Mesothelial cell of epicardium (in vitro differentiated cells): ENCODE data around the gene RBM18. TPM values are rescaled to one million over a fixed set of nuclear protein-coding genes. Genes with fewer than 3 reads are reported as not detected.

Experiments
- DNase-seq, 2 experiments: peaks; one replicate each; pipeline ENCODE4 v3.0.0; 2021; ENCODE audit warnings: low spot score in 2 of 2; ENCODE audit not compliant: unreplicated experiment in 2 of 2
- H3K27ac Mint-ChIP-seq: 2 replicates; pipeline ENCODE4 v1.8.0; 2021; ENCODE audit warnings: mixed read lengths
- H3K27me3 Mint-ChIP-seq: 2 replicates; pipeline ENCODE4 v1.8.0; 2021; ENCODE audit warnings: low read depth, mixed read lengths
- H3K36me3 Mint-ChIP-seq: 2 replicates; pipeline ENCODE4 v1.8.0; 2021; ENCODE audit warnings: mixed read lengths
- H3K4me1 Mint-ChIP-seq: 2 replicates; pipeline ENCODE4 v1.8.0; 2021; ENCODE audit warnings: mixed read lengths
- H3K4me3 Mint-ChIP-seq: 2 replicates; pipeline ENCODE4 v1.8.0; 2021; ENCODE audit warnings: mild to moderate bottlenecking, moderate library complexity, mixed read lengths
- H3K9me3 Mint-ChIP-seq: 2 replicates; pipeline ENCODE4 v1.8.0; 2021; ENCODE audit warnings: mixed read lengths
- CTCF ChIP-seq: fragments of 200-600 bp; sonication (generic); IDR thresholded peaks from one replicate; pipeline ENCODE4 v1.5.0; 2021; ENCODE audit warnings: antibody characterized with exemption; ENCODE audit not compliant: unreplicated experiment
- total RNA-seq: library from RNA; stranded (reverse); gene quantifications from 3 replicates; pipeline ENCODE4 v1.2.1, GENCODE V29; 2021

Gene RBM18
- total RNA-seq, 1 donor from 2014 or later: 22.1 TPM

DNA sequence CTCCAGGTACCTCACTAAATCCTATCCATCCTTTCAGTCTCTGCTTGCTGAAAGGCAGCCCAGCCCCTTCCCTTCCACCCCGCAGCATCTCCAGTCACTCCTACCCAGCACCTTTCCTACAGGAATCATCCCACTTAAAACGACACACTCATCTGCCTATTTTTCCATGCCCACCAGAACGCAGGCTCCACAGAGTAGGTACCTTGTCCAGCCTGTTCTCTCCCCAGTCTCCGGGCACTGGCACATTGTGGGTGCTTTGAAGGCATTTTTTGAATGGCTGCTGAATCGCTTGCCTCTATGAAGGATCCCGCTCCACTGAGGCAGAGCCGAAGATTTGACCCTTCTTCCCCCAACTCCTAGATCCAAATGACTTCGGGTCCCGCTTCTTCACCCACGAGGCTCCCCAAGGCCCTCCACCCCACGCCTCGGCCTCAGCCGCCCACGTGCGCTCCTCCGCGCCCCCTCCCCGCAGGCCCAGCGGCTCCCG, 51.5 kb downstream of the RBM18 start:
- TF ChIP-seq CTCF: no peak
- Mint-ChIP-seq H3K36me3 (no peaks in the 10 kb centered on the region), H3K4me1 (peaks cover 8% of the 10 kb centered on the region), H3K4me3 (peak overlapping the region; percentile 14), H3K27me3 (peaks cover 97% of the 10 kb centered on the region), H3K27ac (no peak overlapping the region), H3K9me3 (no peaks in the 10 kb centered on the region)
- DNase-seq: no peak

DNA sequence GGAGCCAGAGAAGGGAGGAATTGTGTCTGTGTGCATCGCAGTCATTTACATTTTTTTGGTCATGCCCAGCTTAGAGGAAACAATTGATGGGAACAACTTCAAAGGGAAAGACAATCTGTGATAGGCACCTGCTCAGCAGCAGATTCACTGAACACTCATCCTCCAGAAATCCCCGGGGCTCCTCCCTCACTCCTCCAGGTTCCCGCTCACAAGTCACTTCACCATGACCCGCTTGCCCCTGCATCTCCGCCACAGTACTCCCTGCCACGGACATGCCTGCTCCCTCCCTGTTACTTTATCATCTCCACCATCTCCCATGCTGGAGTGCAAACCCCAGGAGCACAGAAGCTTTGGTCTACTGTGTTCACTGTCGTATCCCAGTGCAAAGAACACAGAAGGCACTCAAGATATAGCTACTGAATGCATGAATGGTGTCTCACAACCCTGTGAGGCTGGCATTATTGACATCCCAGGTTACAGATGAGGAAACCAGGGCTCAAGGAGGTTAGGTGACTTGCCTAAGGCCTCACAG, 52.1 kb downstream of the RBM18 start:
- no peak overlapping the region for H3K27ac Mint-ChIP-seq
- H3K36me3 Mint-ChIP-seq: no peaks in the 10 kb centered on the region
- no peak for TF ChIP-seq CTCF
- no peak for DNase-seq
- H3K9me3 Mint-ChIP-seq: no peaks in the 10 kb centered on the region
- peaks cover 8% of the 10 kb centered on the region for H3K4me1 Mint-ChIP-seq
- no peak overlapping the region for H3K4me3 Mint-ChIP-seq
- H3K27me3 Mint-ChIP-seq: peaks cover 97% of the 10 kb centered on the region

DNA sequence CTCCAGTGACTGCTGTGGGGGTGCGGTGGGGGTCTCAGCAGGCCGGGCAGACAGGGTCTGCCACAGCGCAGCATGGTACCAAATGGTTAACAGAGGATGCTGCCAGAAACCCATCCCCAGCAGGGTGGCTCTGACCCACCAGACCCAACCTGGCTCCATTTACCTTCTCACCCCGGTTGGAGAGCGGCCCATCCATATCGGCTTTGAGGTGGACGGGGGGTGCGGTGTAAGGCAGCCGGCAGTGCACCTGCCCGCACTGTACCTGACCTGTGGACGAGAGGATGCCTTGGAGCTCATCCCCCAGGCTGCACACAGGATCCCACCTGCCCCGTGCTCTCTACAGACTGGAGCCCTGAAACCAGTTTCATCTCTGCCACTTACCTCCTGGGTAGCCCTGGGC, 55.2 kb downstream of the RBM18 start:
- Mint-ChIP-seq H3K9me3 (no peaks in the 10 kb centered on the region), H3K4me1 (peaks cover 7% of the 10 kb centered on the region), H3K27ac (no peak overlapping the region), H3K4me3 (no peak overlapping the region), H3K27me3 (peaks cover 90% of the 10 kb centered on the region), H3K36me3 (no peaks in the 10 kb centered on the region)
- DNase-seq: no peak
- no peak for TF ChIP-seq CTCF

DNA sequence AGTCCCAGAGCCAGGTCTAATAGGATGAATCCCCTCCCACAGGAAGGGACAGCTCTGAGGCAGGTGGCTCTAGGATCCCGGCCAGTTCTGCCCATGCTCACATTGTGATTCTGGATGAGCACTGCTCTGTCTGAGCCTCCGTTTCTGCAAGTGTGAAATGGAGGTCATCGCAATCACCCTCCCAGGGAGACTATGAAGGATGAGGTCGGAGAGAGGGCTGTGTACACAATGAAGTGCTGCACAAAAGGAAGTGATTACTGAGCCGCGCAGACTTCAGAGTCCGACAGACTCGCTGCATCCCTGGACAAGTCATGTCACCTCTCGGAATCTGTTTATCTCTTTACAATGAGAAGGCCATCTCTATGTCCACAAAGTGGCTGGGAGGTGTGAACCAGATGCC, 57.5 kb downstream of the RBM18 start:
- no peak overlapping the region for H3K4me3 Mint-ChIP-seq
- no peaks in the 10 kb centered on the region for H3K9me3 Mint-ChIP-seq
- H3K4me1 Mint-ChIP-seq: no peaks in the 10 kb centered on the region
- no peaks in the 10 kb centered on the region for H3K36me3 Mint-ChIP-seq
- no peak overlapping the region for H3K27ac Mint-ChIP-seq
- H3K27me3 Mint-ChIP-seq: peaks cover 77% of the 10 kb centered on the region
- TF ChIP-seq CTCF: no peak
- no peak for DNase-seq

DNA sequence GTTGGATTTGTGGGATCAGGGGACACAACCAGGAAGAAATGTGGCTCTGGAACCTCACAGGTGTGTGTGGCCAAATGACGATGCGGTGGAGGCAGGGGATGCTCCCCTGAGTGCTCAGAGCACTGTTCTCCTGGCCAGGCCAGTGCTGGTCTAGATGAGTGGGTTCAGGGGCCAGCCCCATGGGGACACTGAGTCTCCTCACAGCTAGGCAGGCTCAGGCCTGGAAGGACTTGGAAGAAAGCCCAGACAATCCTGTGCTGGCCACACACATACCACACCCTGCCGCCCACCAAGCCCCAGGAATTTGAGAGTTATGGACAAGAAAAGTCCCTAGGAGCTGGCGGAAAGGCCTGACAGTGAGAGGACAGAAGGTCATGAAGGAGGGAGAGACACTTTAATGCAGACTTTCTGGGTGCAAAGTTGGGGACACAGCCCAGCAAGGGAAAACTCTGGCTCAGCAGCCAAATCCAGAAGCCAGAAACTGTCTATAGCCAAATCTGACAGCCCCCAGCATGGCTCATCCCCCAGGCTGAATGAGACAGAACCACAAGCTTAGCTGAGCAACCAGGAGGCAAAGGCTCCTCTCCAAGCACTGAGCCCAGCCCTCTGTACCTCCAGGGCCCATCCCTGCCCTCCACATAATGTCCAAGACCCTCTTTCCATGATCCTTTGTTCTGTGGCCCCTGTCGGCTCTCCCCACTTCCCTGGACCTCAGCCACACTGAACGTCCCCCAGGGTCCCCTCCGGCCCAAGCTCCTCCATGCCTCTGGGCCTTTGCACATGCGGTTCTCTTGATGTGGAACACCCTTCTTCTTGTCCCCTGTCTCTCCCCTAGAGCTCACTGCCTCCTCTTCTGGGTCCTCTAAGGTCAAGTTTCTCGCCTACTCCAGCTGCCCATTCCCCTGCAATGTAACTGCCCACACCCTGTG, 58.3 kb downstream of the RBM18 start:
- H3K9me3 Mint-ChIP-seq: no peaks in the 10 kb centered on the region
- no peak overlapping the region for H3K4me3 Mint-ChIP-seq
- no peak overlapping the region for H3K27ac Mint-ChIP-seq
- H3K36me3 Mint-ChIP-seq: no peaks in the 10 kb centered on the region
- H3K4me1 Mint-ChIP-seq: no peaks in the 10 kb centered on the region
- peaks cover 71% of the 10 kb centered on the region for H3K27me3 Mint-ChIP-seq
- no peak for TF ChIP-seq CTCF
- DNase-seq: no peak
